HuH-7 (cell line): ENCODE data around the gene ROCK1.
"Not testable (repeated sequence)": the region's sequence is repeated elsewhere in the genome, so short reads cannot be mapped to it uniquely, and the experiment has no call there.

Experiments used
- DNase-seq: peaks from one replicate; pipeline ENCODE4 v3.0.0; 2011; ENCODE audit warnings: low spot score

ROCK1 gene

GRCh38 chr18:21052385-21052784 lies 59.2 kb downstream of the ROCK1 start:
- DNase-seq: no peak

GRCh38 chr18:21051620-21052019 lies 60.0 kb downstream of the ROCK1 start:
- DNase-seq: no peak

GRCh38 chr18:21049306-21049705 lies 62.3 kb downstream of the ROCK1 start:
- no peak for DNase-seq

GRCh38 chr18:21047126-21047525 lies 64.5 kb downstream of the ROCK1 start:
- DNase-seq: no peak

- no peak for DNase-seq
Observed at GRCh38 chr18:21040466-21040865, 71.1 kb downstream of the ROCK1 start.

- DNase-seq: no peak
Observed at GRCh38 chr18:21038201-21038600, 73.4 kb downstream of the ROCK1 start.

- no peak for DNase-seq
Observed at GRCh38 chr18:21031845-21032244, 79.8 kb downstream of the ROCK1 start.

- DNase-seq: not testable (repeated sequence)
Observed at GRCh38 chr18:21018257-21018656, 93.4 kb downstream of the ROCK1 start.

GRCh38 chr18:21012308-21012707 lies 99.3 kb downstream of the ROCK1 start:
- no peak for DNase-seq

GRCh38 chr18:21004726-21005125 lies 106.9 kb downstream of the ROCK1 start:
- peak; percentile 22 for DNase-seq

- no peak for DNase-seq
Observed at GRCh38 chr18:21000667-21001066, 110.9 kb downstream of the ROCK1 start.

GRCh38 chr18:20997371-20997770 lies 114.2 kb downstream of the ROCK1 start:
- DNase-seq: no peak

GRCh38 chr18:20996418-20996817 lies 115.2 kb downstream of the ROCK1 start:
- DNase-seq: no peak

GRCh38 chr18:20988726-20989125 lies 122.9 kb downstream of the ROCK1 start:
- DNase-seq: no peak

- no peak for DNase-seq
Observed at GRCh38 chr18:20975077-20975476, 136.5 kb downstream of the ROCK1 start.

- peak; percentile 26 for DNase-seq
Observed at GRCh38 chr18:20971886-20972267, 139.7 kb downstream of the ROCK1 start.

- no peak for DNase-seq
Observed at GRCh38 chr18:20966795-20967194, 144.8 kb downstream of the ROCK1 start.

GRCh38 chr18:20963027-20963426 lies 148.6 kb downstream of the ROCK1 start:
- no peak for DNase-seq

GRCh38 chr18:20960735-20961134 lies 150.9 kb downstream of the ROCK1 start:
- no peak for DNase-seq

- DNase-seq: not testable (repeated sequence)
Observed at GRCh38 chr18:20950827-20951226, 160.8 kb downstream of the ROCK1 start.
